Breast epithelium (tissue), 3 donors: ENCODE data around the gene C11orf87.

ENCODE experiments used
- CTCF ChIP-seq, 3 donors: fragments of 450-650 bp; IDR thresholded peaks; one replicate each; pipeline ENCODE4 v1.5.1; 2016 to 2017; ENCODE audit warnings: antibody characterized with exemption in 3 of 3, mild to moderate bottlenecking in 3 of 3, moderate library complexity in 3 of 3
- POLR2A ChIP-seq: fragments of 450-650 bp; IDR thresholded peaks from one replicate; pipeline ENCODE4 v1.6.1; 2016; ENCODE audit warnings: antibody characterized with exemption, mild to moderate bottlenecking, moderate library complexity

GRCh38 chr11:109439684-109440083 is 17.7 kb downstream of the C11orf87 start:
- TF ChIP-seq CTCF (IDR thresholded peaks at IDR 0.05) (no peak), POLR2A (no peak)
